ENCODE measurements around the gene PHYKPL. TPM values are rescaled to one million over a fixed set of nuclear protein-coding genes. Genes with fewer than 3 reads are reported as not detected.
"Not testable (repeated sequence)": the region's sequence is repeated elsewhere in the genome, so short reads cannot be mapped to it uniquely, and the experiment has no call there.

Gene PHYKPL
- total RNA-seq, 8 experiments from 2014 or later, result 7.9 to 141 (median 19.7) TPM

- Histone ChIP-seq H3K4me1 (replicated peaks in 1 of 2) (peaks cover 8 to 14% of the 10 kb centered on the region in 2 donors), H3K4me3 (peak overlapping the region; percentile 94 to 100 (median 96)), H3K27ac (peak overlapping the region; percentile 92 to 93)
- WGBS, 10 experiments, result 0% methylated on average over 1 of the region's 90 CpGs; no CpG with 5 or more reads in 7 of the 10 experiments
- in situ Hi-C loops (cut with MboI; ENCODE audit: low pct_unique_long_range_greater_than_20kb in 2 of 9, low sequenced_read_pairs in 9 of 9, unreplicated experiment in 9 of 9), result no loop called here
- ATAC-seq (replicated peaks in 6 of 8), result peak; percentile 24 to 45 (median 36)
Observed at GRCh38 chr5:178204935-178205748, 27.5 kb downstream of the PHYKPL start.

GRCh38 chr5:178204182-178204934 lies 28.2 kb downstream of the PHYKPL start, which contains the start of gene HNRNPAB:
TSS of gene HNRNPAB (plus strand) at chr5:178204533. CDS start at chr5:178204838, 305 bp downstream.
- Histone ChIP-seq H3K27ac (peak within 1 kb of the TSS; percentile 92 to 93), H3K4me1 (replicated peaks in 1 of 2) (peaks cover 8 to 14% of the 10 kb centered on the region in 2 donors), H3K4me3 (peak within 1 kb of the TSS; percentile 94 to 100 (median 96))
- in situ Hi-C loops (cut with MboI; ENCODE audit: low pct_unique_long_range_greater_than_20kb in 2 of 9, low sequenced_read_pairs in 9 of 9, unreplicated experiment in 9 of 9), result no loop called here
- WGBS, 10 experiments, result 0% methylated on average over 2 of the region's 96 CpGs; no CpG with 5 or more reads in 9 of the 10 experiments
- peak; percentile 72 to 92 (median 88) for ATAC-seq (replicated peaks in 6 of 8)

GRCh38 chr5:178203670-178204181 lies 28.9 kb downstream of the PHYKPL start:
- peak overlapping the region in 1 of 2 donors; percentile 14 for H3K27ac ChIP-seq
- 0 to 89% (median 20%) methylated on average over 2 to 18 of the region's 30 CpGs; no CpG with 5 or more reads in 3 of the 10 experiments for WGBS, 10 experiments
- ATAC-seq (replicated peaks in 6 of 8), result peak in 7 of 8 experiments; percentile 0 to 17 (median 5)

GRCh38 chr5:178202541-178202940 lies 30.1 kb downstream of the PHYKPL start:
- WGBS, 10 experiments, result 82 to 100% (median 95%) methylated on average over 2 to 9 of the region's 10 CpGs; no CpG with 5 or more reads in 5 of the 10 experiments
- ATAC-seq (replicated peaks in 6 of 8), result no peak
- H3K27ac ChIP-seq, result no peak overlapping the region

More at GRCh38 chr5:178203670-178204181, 28.9 kb downstream of the PHYKPL start:
- Histone ChIP-seq H3K4me1 (replicated peaks in 1 of 2) (peaks cover 8 to 14% of the 10 kb centered on the region in 2 donors), H3K4me3 (peak overlapping the region; percentile 94 to 100 (median 96))
- in situ Hi-C loops (cut with MboI; ENCODE audit: low pct_unique_long_range_greater_than_20kb in 2 of 9, low sequenced_read_pairs in 9 of 9, unreplicated experiment in 9 of 9), result no loop called here

GRCh38 chr5:178201927-178202235 lies 30.7 kb downstream of the PHYKPL start:
- no peak for ATAC-seq (replicated peaks in 6 of 8)
- 20 to 100% (median 43%) methylated on average over 1 of the region's 2 CpGs; no CpG with 5 or more reads in 7 of the 10 experiments for WGBS, 10 experiments

More at GRCh38 chr5:178202541-178202940, 30.1 kb downstream of the PHYKPL start:
- in situ Hi-C loops (cut with MboI; ENCODE audit: low pct_unique_long_range_greater_than_20kb in 2 of 9, low sequenced_read_pairs in 9 of 9, unreplicated experiment in 9 of 9), result no loop called here
- Histone ChIP-seq H3K4me1 (replicated peaks in 1 of 2) (peaks cover 8 to 14% of the 10 kb centered on the region in 2 donors), H3K4me3 (no peak overlapping the region)

GRCh38 chr5:178201221-178201926 lies 31.2 kb downstream of the PHYKPL start:
- no peak overlapping the region for H3K27ac ChIP-seq
- ATAC-seq (replicated peaks in 6 of 8), result no peak
- in situ Hi-C loops (cut with MboI; ENCODE audit: low pct_unique_long_range_greater_than_20kb in 2 of 9, low sequenced_read_pairs in 9 of 9, unreplicated experiment in 9 of 9), result no loop called here
- H3K4me3 ChIP-seq, result no peak overlapping the region
- peaks cover 0 to 6% of the 10 kb centered on the region in 2 donors for H3K4me1 ChIP-seq (replicated peaks in 1 of 2)
- WGBS, 10 experiments, result 58 to 100% (median 86%) methylated on average over 2 to 11 of the region's 14 CpGs; no CpG with 5 or more reads in 1 of the 10 experiments

More at GRCh38 chr5:178201927-178202235, 30.7 kb downstream of the PHYKPL start:
- Histone ChIP-seq H3K4me3 (no peak overlapping the region), H3K4me1 (replicated peaks in 1 of 2) (peaks cover 4 to 11% of the 10 kb centered on the region in 2 donors), H3K27ac (no peak overlapping the region)
- in situ Hi-C loops (cut with MboI; ENCODE audit: low pct_unique_long_range_greater_than_20kb in 2 of 9, low sequenced_read_pairs in 9 of 9, unreplicated experiment in 9 of 9), result no loop called here

- no peak overlapping the region for H3K27ac ChIP-seq
- WGBS, 10 experiments, result 53 to 100% (median 73%) methylated on average over 1 to 8 of the region's 12 CpGs; no CpG with 5 or more reads in 2 of the 10 experiments
- no peaks in the 10 kb centered on the region for H3K4me1 ChIP-seq (replicated peaks in 1 of 2)
- in situ Hi-C loops (cut with MboI; ENCODE audit: low pct_unique_long_range_greater_than_20kb in 2 of 9, low sequenced_read_pairs in 9 of 9, unreplicated experiment in 9 of 9), result no loop called here
- ATAC-seq (replicated peaks in 6 of 8), result no peak
- H3K4me3 ChIP-seq, result no peak overlapping the region
Observed at GRCh38 chr5:178199581-178200434, 32.8 kb downstream of the PHYKPL start.

GRCh38 chr5:178198706-178199105 lies 33.9 kb downstream of the PHYKPL start:
- Histone ChIP-seq H3K4me1 (replicated peaks in 1 of 2) (no peaks in the 10 kb centered on the region), H3K4me3 (no peak overlapping the region), H3K27ac (no peak overlapping the region)
- no peak for ATAC-seq (replicated peaks in 6 of 8)
- WGBS, 10 experiments, result 80 to 100% (median 90%) methylated on average over 2 to 7 of the region's 11 CpGs; no CpG with 5 or more reads in 3 of the 10 experiments
- in situ Hi-C loops (cut with MboI; ENCODE audit: low pct_unique_long_range_greater_than_20kb in 2 of 9, low sequenced_read_pairs in 9 of 9, unreplicated experiment in 9 of 9), result no loop called here

- in situ Hi-C loops (cut with MboI; ENCODE audit: low pct_unique_long_range_greater_than_20kb in 2 of 9, low sequenced_read_pairs in 9 of 9, unreplicated experiment in 9 of 9); H3K27ac ChIP-seq; ATAC-seq (replicated peaks in 6 of 8); H3K4me1 ChIP-seq (replicated peaks in 1 of 2); H3K4me3 ChIP-seq: not testable (repeated sequence)
- WGBS, 10 experiments, result 77 to 100% (median 95%) methylated on average over 1 to 5 of the region's 11 CpGs; no CpG with 5 or more reads in 3 of the 10 experiments
Observed at GRCh38 chr5:178198151-178198550, 34.5 kb downstream of the PHYKPL start.

- H3K27ac ChIP-seq, result no peak overlapping the region
- WGBS, 10 experiments, result 0 to 79% (median 59%) methylated on average over 1 to 8 of the region's 8 CpGs; no CpG with 5 or more reads in 4 of the 10 experiments
- in situ Hi-C loops (cut with MboI; ENCODE audit: low pct_unique_long_range_greater_than_20kb in 2 of 9, low sequenced_read_pairs in 9 of 9, unreplicated experiment in 9 of 9), result no loop called here
- no peaks in the 10 kb centered on the region for H3K4me1 ChIP-seq (replicated peaks in 1 of 2)
- peak in 2 of 8 experiments; percentile 14 to 23 for ATAC-seq (replicated peaks in 6 of 8)
- H3K4me3 ChIP-seq, result no peak overlapping the region
Observed at GRCh38 chr5:178196986-178197385, 35.6 kb downstream of the PHYKPL start.

GRCh38 chr5:178196281-178196812 lies 36.3 kb downstream of the PHYKPL start:
- 56 to 100% (median 80%) methylated on average over 1 to 4 of the region's 7 CpGs; no CpG with 5 or more reads in 1 of the 10 experiments for WGBS, 10 experiments
- Histone ChIP-seq H3K27ac (no peak overlapping the region), H3K4me3 (no peak overlapping the region), H3K4me1 (replicated peaks in 1 of 2) (no peaks in the 10 kb centered on the region)
- peak in 2 of 8 experiments; percentile 41 to 50 for ATAC-seq (replicated peaks in 6 of 8)
- in situ Hi-C loops (cut with MboI; ENCODE audit: low pct_unique_long_range_greater_than_20kb in 2 of 9, low sequenced_read_pairs in 9 of 9, unreplicated experiment in 9 of 9), result no loop called here

Data from motor neuron (in vitro differentiated cells).